SH-SY5Y (cell line): ENCODE data around the gene UNG.

ENCODE experiments used
- GATA2 ChIP-seq: IDR thresholded peaks from 2 replicates; pipeline ENCODE4 v1.6.1; 2011; ENCODE audit warnings: mild to moderate bottlenecking, low read depth, low read length
- GATA3 ChIP-seq: IDR thresholded peaks from 2 replicates; pipeline ENCODE4 v1.6.1; 2011; ENCODE audit warnings: low read depth, mild to moderate bottlenecking, low read length, moderate library complexity

- no peak for TF ChIP-seq GATA3
- no peak for TF ChIP-seq GATA2
These were observed 42.0 kb downstream of the UNG start for GRCh38 chr12:109139360-109139759.
